Neutrophil (primary cell): Measurements from ENCODE around the gene CACNA1S.

Experiments
- H3K27ac ChIP-seq: fragments of 200-600 bp; sonication (generic); 2 replicates; pipeline ENCODE4 v1.5.1; 2016; ENCODE audit warnings: mild to moderate bottlenecking, moderate library complexity
- H3K27me3 ChIP-seq: fragments of 200-600 bp; sonication (generic); 2 replicates; pipeline ENCODE4 v1.6.0; 2016; ENCODE audit warnings: mild to moderate bottlenecking
- H3K36me3 ChIP-seq: fragments of 200-600 bp; sonication (generic); 2 replicates; pipeline ENCODE4 v1.5.1; 2017
- H3K4me1 ChIP-seq, 2 experiments: fragments of 200-600 bp in 1 of 2; sonication (generic) in 1 of 2; 1 replicate in 1 of 2; 2 replicates in 1 of 2; pipeline versions ENCODE4 v1.5.1 to v1.6.1; 2013 to 2016; ENCODE audit warnings: low read depth in 1 of 2, low read length in 1 of 2, mild to moderate bottlenecking in 1 of 2, moderate library complexity in 1 of 2; ENCODE audit not compliant: control insufficient read depth in 1 of 2, insufficient read depth in 1 of 2
- H3K4me3 ChIP-seq, 2 experiments: fragments of 200-600 bp in 1 of 2; sonication (generic) in 1 of 2; 1 replicate in 1 of 2; 2 replicates in 1 of 2; pipeline ENCODE4 v1.5.1; 2013 to 2016; ENCODE audit warnings: low read depth in 1 of 2, low read length in 1 of 2, mild to moderate bottlenecking in 1 of 2, moderate library complexity in 1 of 2
- H3K9me3 ChIP-seq: fragments of 200-600 bp; sonication (generic); 2 replicates; pipeline ENCODE4 v1.5.1; 2016
- TF ChIP-seq, protein P1 (sequence below): fragments of 200-600 bp; sonication (generic); IDR thresholded peaks from 2 replicates; pipeline ENCODE4 v1.5.1; 2016; ENCODE audit warnings: antibody characterized with exemption

Gene CACNA1S

DNA sequence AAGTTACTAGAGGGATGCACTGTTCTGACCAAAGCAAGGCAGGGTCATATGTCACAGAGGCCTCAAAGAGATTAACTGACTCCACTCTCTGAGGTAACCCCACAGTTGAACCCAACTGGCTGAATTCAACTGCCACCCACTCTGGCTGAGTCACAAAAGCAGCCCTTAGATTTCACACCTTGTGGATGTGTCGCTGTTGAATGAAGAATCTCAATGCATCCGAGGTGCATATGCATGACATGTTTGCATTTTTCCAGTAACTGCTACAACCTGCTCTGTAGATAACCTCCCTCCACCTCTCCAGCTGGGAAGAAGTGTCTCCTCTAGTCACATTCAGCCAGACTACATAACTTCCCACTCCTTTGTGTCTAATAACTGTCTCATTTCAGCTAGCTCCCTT is 60.8 kb downstream of the CACNA1S start:
- Histone ChIP-seq H3K4me1 (no peaks in the 10 kb centered on the region), H3K9me3 (no peaks in the 10 kb centered on the region), H3K27me3 (peaks cover 29% of the 10 kb centered on the region), H3K36me3 (no peaks in the 10 kb centered on the region), H3K4me3 (no peak overlapping the region), H3K27ac (no peak overlapping the region)
- TF ChIP-seq, protein P1, sequence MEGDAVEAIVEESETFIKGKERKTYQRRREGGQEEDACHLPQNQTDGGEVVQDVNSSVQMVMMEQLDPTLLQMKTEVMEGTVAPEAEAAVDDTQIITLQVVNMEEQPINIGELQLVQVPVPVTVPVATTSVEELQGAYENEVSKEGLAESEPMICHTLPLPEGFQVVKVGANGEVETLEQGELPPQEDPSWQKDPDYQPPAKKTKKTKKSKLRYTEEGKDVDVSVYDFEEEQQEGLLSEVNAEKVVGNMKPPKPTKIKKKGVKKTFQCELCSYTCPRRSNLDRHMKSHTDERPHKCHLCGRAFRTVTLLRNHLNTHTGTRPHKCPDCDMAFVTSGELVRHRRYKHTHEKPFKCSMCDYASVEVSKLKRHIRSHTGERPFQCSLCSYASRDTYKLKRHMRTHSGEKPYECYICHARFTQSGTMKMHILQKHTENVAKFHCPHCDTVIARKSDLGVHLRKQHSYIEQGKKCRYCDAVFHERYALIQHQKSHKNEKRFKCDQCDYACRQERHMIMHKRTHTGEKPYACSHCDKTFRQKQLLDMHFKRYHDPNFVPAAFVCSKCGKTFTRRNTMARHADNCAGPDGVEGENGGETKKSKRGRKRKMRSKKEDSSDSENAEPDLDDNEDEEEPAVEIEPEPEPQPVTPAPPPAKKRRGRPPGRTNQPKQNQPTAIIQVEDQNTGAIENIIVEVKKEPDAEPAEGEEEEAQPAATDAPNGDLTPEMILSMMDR = no peak

- no peaks in the 10 kb centered on the region for H3K9me3 ChIP-seq
- TF ChIP-seq, protein P1 = no peak
- H3K27me3 ChIP-seq = peaks cover 25% of the 10 kb centered on the region
Observed at GRCh38 chr1:201050515-201051277, 61.5 kb downstream of the CACNA1S start.

DNA sequence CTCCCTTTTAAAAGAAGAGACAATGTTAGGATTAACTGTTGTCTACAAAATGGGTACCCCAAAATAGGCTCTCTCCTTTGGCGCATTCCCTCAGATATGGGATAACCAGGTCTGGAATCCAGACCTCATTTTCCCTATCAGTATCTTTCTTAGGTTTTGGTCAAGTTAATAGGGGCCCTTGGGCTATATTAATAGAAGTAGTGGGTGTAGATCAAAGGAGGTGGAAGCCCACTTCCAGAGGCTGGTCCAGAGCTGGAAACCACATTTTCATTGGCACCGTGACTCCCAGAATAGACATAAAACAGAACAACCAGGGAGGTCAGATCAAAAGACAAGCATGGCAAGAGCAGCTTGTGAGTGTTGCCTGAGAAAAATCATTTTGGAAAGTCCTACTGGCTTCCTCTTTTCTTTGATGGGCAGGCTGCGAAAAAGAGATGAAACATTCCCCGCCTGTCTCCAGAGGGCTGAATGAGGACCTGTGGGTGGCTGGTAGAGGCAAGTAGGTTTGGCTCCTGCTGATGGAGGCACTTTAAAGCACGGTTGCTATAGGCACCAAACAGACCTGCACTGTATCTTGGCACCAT is 62.9 kb downstream of the CACNA1S start:
- H3K27me3 ChIP-seq = peaks cover 25% of the 10 kb centered on the region
- no peaks in the 10 kb centered on the region for H3K4me1 ChIP-seq
- H3K27ac ChIP-seq = no peak overlapping the region
- no peaks in the 10 kb centered on the region for H3K9me3 ChIP-seq
- TF ChIP-seq, protein P1 = no peak
- H3K36me3 ChIP-seq = no peaks in the 10 kb centered on the region
- H3K4me3 ChIP-seq = no peak overlapping the region

More at GRCh38 chr1:201050515-201051277, 61.5 kb downstream of the CACNA1S start:
- H3K36me3 ChIP-seq = no peaks in the 10 kb centered on the region
- H3K27ac ChIP-seq = no peak overlapping the region
- H3K4me3 ChIP-seq = no peak overlapping the region
- H3K4me1 ChIP-seq = no peaks in the 10 kb centered on the region

DNA sequence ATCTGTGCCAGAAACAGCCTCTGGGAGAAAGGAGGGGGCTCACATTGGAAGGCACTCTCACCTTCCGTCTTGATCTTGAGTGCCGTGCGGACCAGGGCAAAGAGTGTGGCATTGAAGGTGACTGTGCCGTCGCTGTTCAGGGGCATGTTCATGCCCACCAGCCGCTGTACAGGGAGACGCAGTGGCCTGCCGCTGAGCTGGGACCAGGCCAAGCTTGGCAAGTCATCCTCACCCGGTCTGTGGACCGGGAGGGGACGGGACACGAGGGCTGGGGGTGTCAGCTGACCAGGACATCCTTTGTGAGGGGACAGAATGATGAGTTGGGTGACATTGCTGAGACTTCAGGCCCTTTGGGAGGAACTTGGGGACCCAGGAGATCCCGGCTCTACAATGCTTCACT is 63.7 kb downstream of the CACNA1S start:
- H3K9me3 ChIP-seq = no peaks in the 10 kb centered on the region
- no peaks in the 10 kb centered on the region for H3K36me3 ChIP-seq
- no peak overlapping the region for H3K27ac ChIP-seq
- no peak overlapping the region for H3K4me3 ChIP-seq
- no peaks in the 10 kb centered on the region for H3K4me1 ChIP-seq
- TF ChIP-seq, protein P1 = no peak
- peaks cover 25% of the 10 kb centered on the region for H3K27me3 ChIP-seq

DNA sequence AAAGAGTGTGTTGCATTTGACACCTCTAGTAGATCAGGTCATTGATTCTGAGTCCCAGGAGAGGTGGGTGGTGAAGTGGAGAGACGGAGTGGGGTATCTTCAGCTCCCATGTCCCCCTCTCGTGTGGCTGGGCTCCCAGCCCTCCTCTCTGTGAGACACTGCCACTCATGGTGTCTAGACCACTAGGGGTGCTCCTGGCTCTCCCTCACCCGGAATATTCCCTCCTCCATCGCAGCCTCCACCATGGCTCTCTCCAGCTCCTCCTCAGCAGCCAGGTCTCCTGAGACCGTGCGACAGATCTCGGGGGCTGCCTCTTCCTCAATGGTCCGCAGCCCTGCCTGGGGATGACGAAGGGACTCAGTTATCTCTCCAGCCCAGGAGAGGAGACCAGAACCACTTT is 68.1 kb downstream of the CACNA1S start:
- Histone ChIP-seq H3K4me3 (no peak overlapping the region), H3K27me3 (peaks cover 25% of the 10 kb centered on the region), H3K4me1 (peaks cover 5 to 10% of the 10 kb centered on the region in 2 experiments), H3K9me3 (no peaks in the 10 kb centered on the region), H3K36me3 (no peaks in the 10 kb centered on the region), H3K27ac (no peak overlapping the region)
- TF ChIP-seq, protein P1 = no peak
